Calu3 (cell line): Measurements from ENCODE around the gene ORAI1. TPM values are rescaled to one million over a fixed set of nuclear protein-coding genes. Genes with fewer than 3 reads are reported as not detected.

Experiments used
- BruUV-seq: library from RNA; stranded (reverse); fragments of 400-500 nt; replicated peaks from 2 replicates; lab custom pipeline; 2021; lab: Mats Ljungman, UMichigan
- CTCF ChIA-PET: fragments of 300-600 bp; sonication (Branson Sonifier 250); formaldehyde crosslinking; loops from one replicate; lab custom pipeline; 2022; ENCODE audit warnings: antibody characterized with exemption; lab: Charles Lee
- DNase-seq: peaks from one replicate; pipeline ENCODE4 v3.0.0; 2022
- H3K27ac Mint-ChIP-seq: one replicate; pipeline ENCODE4 v1.8.0; 2022; ENCODE audit warnings: mixed read lengths; ENCODE audit not compliant: unreplicated experiment
- H3K27me3 Mint-ChIP-seq: one replicate; pipeline ENCODE4 v1.8.0; 2022; ENCODE audit warnings: mixed read lengths; ENCODE audit not compliant: unreplicated experiment
- H3K36me3 Mint-ChIP-seq: one replicate; pipeline ENCODE4 v1.8.0; 2022; ENCODE audit warnings: mild to moderate bottlenecking, moderate library complexity, mixed read lengths; ENCODE audit not compliant: insufficient read depth, unreplicated experiment
- H3K4me1 Mint-ChIP-seq: one replicate; pipeline ENCODE4 v1.8.0; 2022; ENCODE audit warnings: mild to moderate bottlenecking, low read depth, mixed read lengths; ENCODE audit not compliant: unreplicated experiment
- H3K4me3 Mint-ChIP-seq: one replicate; pipeline ENCODE4 v1.8.0; 2022; ENCODE audit warnings: mild to moderate bottlenecking, low read depth, moderate library complexity, mixed read lengths; ENCODE audit not compliant: unreplicated experiment
- H3K9me3 Mint-ChIP-seq: one replicate; pipeline ENCODE4 v1.8.0; 2022; ENCODE audit warnings: low read depth, mixed read lengths; ENCODE audit not compliant: unreplicated experiment
- CTCF ChIP-seq: fragments of 200-600 bp; IDR thresholded peaks from one replicate; pipeline ENCODE4 v1.8.0; 2022; ENCODE audit warnings: antibody characterized with exemption; ENCODE audit not compliant: unreplicated experiment
- intact Hi-C: fragments of 100-400 bp; cut with micrococcal nuclease; formaldehyde crosslinking; loops from one replicate; pipeline ENCODE4 v1.10.0; 2022; ENCODE audit not compliant: unreplicated experiment
- total RNA-seq: library from RNA; stranded (reverse); gene quantifications from 2 replicates; pipeline ENCODE4 v1.2.3, GENCODE V29; 2022

ORAI1 gene
- total RNA-seq, 1 experiment from 2014 or later, result 35.5 TPM

GRCh38 chr12:121648458-121649028 lies 22.2 kb downstream of the ORAI1 start:
- DNase-seq, result no peak
- intact Hi-C loops, result no loop called here
- Mint-ChIP-seq H3K27me3 (no peaks in the 10 kb centered on the region), H3K9me3 (no peaks in the 10 kb centered on the region), H3K4me1 (no peaks in the 10 kb centered on the region), H3K4me3 (no peak overlapping the region), H3K27ac (no peak overlapping the region), H3K36me3 (no peaks in the 10 kb centered on the region)
- CTCF ChIA-PET, result interaction anchor here (0.6 kb wide), 2 partner anchors 86 to 134 kb away, joined by 3 to 6 read pairs; no protein-coding TSS in a partner anchor
- no TSS peak for BruUV-seq
- no peak for TF ChIP-seq CTCF

GRCh38 chr12:121649322-121649721 lies 23.0 kb downstream of the ORAI1 start:
- CTCF ChIA-PET, result interaction anchor here (0.6 to 1.0 kb wide), 3 partner anchors 37 to 210 kb away, joined by 3 to 4 read pairs (median 4); no protein-coding TSS in a partner anchor
- Mint-ChIP-seq H3K27ac (no peak overlapping the region), H3K27me3 (no peaks in the 10 kb centered on the region), H3K9me3 (no peaks in the 10 kb centered on the region), H3K4me3 (no peak overlapping the region), H3K4me1 (no peaks in the 10 kb centered on the region), H3K36me3 (peaks cover 3% of the 10 kb centered on the region)
- DNase-seq, result no peak
- BruUV-seq, result no TSS peak
- no peak for TF ChIP-seq CTCF
- intact Hi-C loops, result no loop called here

- no peak for TF ChIP-seq CTCF
- CTCF ChIA-PET, result interaction anchor here (0.7 to 1.0 kb wide), 2 partner anchors 37 to 209 kb away, joined by 4 read pairs; no protein-coding TSS in a partner anchor
- no peaks in the 10 kb centered on the region for H3K4me1 Mint-ChIP-seq
- DNase-seq, result no peak
- no TSS peak for BruUV-seq
- H3K27ac Mint-ChIP-seq, result no peak overlapping the region
- H3K27me3 Mint-ChIP-seq, result no peaks in the 10 kb centered on the region
- H3K4me3 Mint-ChIP-seq, result no peak overlapping the region
- H3K36me3 Mint-ChIP-seq, result peaks cover 4% of the 10 kb centered on the region
- intact Hi-C loops, result no loop called here
- H3K9me3 Mint-ChIP-seq, result no peaks in the 10 kb centered on the region
These were observed 23.6 kb downstream of the ORAI1 start for GRCh38 chr12:121649819-121650353.

GRCh38 chr12:121651320-121651719 lies 25.0 kb downstream of the ORAI1 start:
- Mint-ChIP-seq H3K4me1 (no peaks in the 10 kb centered on the region), H3K27me3 (no peaks in the 10 kb centered on the region), H3K27ac (no peak overlapping the region), H3K9me3 (no peaks in the 10 kb centered on the region), H3K36me3 (peaks cover 4% of the 10 kb centered on the region), H3K4me3 (no peak overlapping the region)
- no peak for TF ChIP-seq CTCF
- CTCF ChIA-PET, result interaction anchor here (1.0 to 1.7 kb wide), 2 partner anchors 23 to 24 kb away, joined by 4 to 5 read pairs; no protein-coding TSS in a partner anchor
- intact Hi-C loops, result no loop called here
- no peak for DNase-seq
- BruUV-seq, result no TSS peak
